SJSA1 (cell line): ENCODE data around the gene PAQR5. TPM values are rescaled to one million over a fixed set of nuclear protein-coding genes. Genes with fewer than 3 reads are reported as not detected.

Experiments
- DNase-seq, 2 experiments: peaks; one replicate each; pipeline ENCODE4 v3.0.0-alpha.2; 2015 to 2020; ENCODE audit warnings: low spot score in 2 of 2, low read depth in 1 of 2
- H3K27ac ChIP-seq: fragments of 250-450 bp; sonication (Bioruptor Pico); 2 replicates; pipeline ENCODE4 v1.5.1; 2020; ENCODE audit warnings: mild to moderate bottlenecking, moderate library complexity
- H3K27me3 ChIP-seq: fragments of 250-450 bp; sonication (Bioruptor Pico); replicated peaks from 2 replicates; pipeline ENCODE4 v1.5.1; 2020; ENCODE audit warnings: mild to moderate bottlenecking, moderate library complexity
- H3K36me3 ChIP-seq: fragments of 250-450 bp; sonication (Bioruptor Pico); 2 replicates; pipeline ENCODE4 v1.5.1; 2020; ENCODE audit warnings: mild to moderate bottlenecking
- H3K4me1 ChIP-seq: fragments of 250-450 bp; sonication (Bioruptor Pico); replicated peaks from 2 replicates; pipeline ENCODE4 v1.6.1; 2021; ENCODE audit warnings: mild to moderate bottlenecking
- H3K4me3 ChIP-seq: fragments of 250-450 bp; sonication (Bioruptor Pico); 2 replicates; pipeline ENCODE4 v1.5.1; 2020; ENCODE audit warnings: mild to moderate bottlenecking
- H3K9me3 ChIP-seq: fragments of 250-450 bp; sonication (Bioruptor Pico); replicated peaks from 2 replicates; pipeline ENCODE4 v1.5.1; 2020; ENCODE audit warnings: mild to moderate bottlenecking
- total RNA-seq: library from RNA; depleted of rRNA; stranded (reverse); fragments of >200 nt; shearing (Covaris generic); gene quantifications from 2 replicates; pipeline ENCODE4 v1.2.3, GENCODE V29; 2014

PAQR5 gene
- total RNA-seq, 1 experiment from 2014 or later = 10.5 TPM

DNA sequence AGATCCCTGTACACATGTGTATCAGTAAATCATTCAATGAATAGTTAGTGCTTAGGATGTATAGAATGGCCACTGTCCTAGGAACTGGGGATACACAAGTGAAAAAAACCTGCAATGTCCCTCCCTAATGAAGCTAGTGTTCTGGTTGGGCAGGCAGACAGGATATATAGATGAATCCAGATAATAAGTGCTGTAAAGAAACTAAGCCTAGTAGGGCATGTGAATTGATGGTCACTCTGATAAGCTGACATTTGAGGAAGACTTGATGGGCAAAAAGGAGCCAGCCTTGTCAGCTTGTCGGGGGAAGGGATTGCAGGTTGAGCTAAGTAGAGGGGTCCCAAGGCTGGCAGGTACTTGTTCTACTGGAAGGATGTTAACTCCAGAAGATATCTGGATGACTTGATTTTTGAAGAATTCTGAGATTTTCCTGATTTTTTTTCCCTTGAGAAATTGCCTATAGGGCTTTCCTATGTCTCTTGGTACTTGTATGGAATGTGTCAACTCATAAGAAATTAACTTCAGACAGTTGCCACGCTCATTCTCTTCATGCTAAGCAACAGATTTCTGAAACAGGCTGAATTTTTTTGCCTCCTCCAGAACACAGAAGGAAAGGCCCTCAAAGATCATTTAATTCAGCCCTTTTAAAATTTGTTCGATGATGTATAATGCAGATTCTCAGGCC is 109.1 kb downstream of the PAQR5 start:
- no peak for DNase-seq
- no peaks in the 10 kb centered on the region for H3K9me3 ChIP-seq
- H3K27me3 ChIP-seq = no peaks in the 10 kb centered on the region
- no peak overlapping the region for H3K27ac ChIP-seq
- H3K36me3 ChIP-seq = peaks cover 66% of the 10 kb centered on the region
- peaks cover 46% of the 10 kb centered on the region for H3K4me1 ChIP-seq
- H3K4me3 ChIP-seq = no peak overlapping the region

DNA sequence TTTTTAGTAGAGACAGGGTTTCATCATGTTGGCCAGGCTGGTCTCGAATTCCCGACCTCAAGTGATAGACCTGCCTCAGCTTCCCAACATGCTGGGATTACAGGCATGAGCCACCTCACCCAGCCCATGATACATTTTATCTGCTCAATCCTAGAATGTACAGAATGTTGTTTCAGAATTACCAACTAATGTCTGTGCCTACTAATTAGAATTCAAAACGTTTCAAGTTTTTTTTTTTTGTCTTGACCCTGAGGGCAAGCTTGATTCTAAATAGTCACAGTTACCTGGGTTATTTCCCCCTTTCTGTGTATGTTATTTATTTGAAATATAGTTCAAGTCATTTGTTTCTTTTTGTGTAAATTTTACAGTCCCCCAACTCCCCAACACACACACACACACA is 110.1 kb downstream of the PAQR5 start:
- Histone ChIP-seq H3K27me3 (no peaks in the 10 kb centered on the region), H3K9me3 (no peaks in the 10 kb centered on the region), H3K4me3 (no peak overlapping the region), H3K36me3 (peaks cover 69% of the 10 kb centered on the region), H3K4me1 (peaks cover 44% of the 10 kb centered on the region), H3K27ac (no peak overlapping the region)
- no peak for DNase-seq

DNA sequence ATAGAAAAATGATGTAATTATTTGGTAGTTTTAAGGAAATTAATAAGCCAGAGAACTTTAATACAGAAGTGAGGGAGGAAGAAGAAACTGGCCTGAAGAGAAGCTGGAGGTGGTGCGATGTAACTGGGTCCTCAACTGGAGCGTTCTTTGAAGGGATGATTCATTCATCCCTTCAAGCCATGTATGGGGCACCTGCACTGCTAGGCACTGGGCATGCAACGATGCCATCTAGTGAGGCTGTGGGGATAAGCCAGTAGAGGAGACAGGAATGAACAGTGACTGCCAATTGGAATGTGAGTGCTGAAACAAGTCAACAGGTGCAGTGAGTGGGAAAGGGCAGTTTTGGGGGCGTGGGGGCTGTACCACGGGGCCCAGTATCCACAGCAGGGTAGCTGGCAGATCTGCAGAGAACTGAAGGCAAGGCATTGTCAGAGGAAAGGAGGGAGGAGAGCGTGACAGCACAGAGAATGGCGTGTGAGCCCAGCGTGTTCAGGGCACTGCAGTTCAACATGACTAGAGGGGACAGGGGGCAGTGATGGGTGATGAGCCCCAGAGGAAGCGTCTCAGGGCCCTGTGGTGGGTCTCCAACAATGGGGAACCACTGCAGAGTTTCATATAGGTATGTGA is 111.6 kb downstream of the PAQR5 start:
- Histone ChIP-seq H3K27ac (no peak overlapping the region), H3K9me3 (no peaks in the 10 kb centered on the region), H3K27me3 (no peaks in the 10 kb centered on the region), H3K36me3 (peaks cover 66% of the 10 kb centered on the region), H3K4me3 (no peak overlapping the region), H3K4me1 (peaks cover 32% of the 10 kb centered on the region)
- no peak for DNase-seq

DNA sequence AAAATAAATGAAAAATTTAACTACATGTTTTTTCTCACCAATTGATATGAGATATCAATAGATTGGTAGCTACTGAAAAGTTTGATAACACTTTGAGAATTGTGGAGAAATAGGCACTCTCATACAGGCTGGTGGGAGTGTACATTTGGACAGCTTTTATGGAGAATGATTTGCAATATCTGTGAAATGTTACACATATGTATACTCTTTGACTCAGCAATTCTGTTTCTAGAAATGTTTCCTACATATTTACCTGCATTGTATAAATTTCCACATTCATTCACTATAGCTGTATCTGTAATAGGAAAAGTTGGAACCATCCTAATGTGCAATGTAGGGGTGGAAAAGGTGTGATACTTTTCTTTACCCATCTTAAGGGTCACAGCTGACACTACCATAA is 113.6 kb downstream of the PAQR5 start:
- H3K36me3 ChIP-seq = peaks cover 72% of the 10 kb centered on the region
- no peak for DNase-seq
- no peaks in the 10 kb centered on the region for H3K27me3 ChIP-seq
- H3K27ac ChIP-seq = no peak overlapping the region
- H3K9me3 ChIP-seq = no peaks in the 10 kb centered on the region
- H3K4me3 ChIP-seq = no peak overlapping the region
- peaks cover 51% of the 10 kb centered on the region for H3K4me1 ChIP-seq

DNA sequence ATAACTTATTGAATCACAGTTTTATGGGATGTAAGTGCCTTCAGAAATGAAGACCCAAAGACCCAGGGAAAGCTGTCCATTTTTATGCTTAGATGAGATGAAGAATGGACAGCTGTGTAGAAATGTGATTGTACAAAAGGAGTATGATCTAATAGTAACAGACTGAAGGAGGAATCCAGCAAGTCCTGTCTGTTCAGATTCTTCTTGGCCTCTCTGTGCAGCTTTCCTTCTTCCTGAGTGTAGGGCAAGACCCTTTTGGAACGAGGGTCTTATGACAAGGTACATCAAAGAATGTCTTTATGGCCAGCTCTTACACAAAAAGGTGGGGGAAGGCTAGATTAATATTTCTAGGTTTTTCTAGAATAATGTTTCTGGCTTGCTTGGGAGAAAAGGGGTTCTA is 114.0 kb downstream of the PAQR5 start:
- Histone ChIP-seq H3K27me3 (no peaks in the 10 kb centered on the region), H3K36me3 (peaks cover 72% of the 10 kb centered on the region), H3K4me1 (peaks cover 56% of the 10 kb centered on the region), H3K9me3 (no peaks in the 10 kb centered on the region), H3K27ac (no peak overlapping the region), H3K4me3 (no peak overlapping the region)
- DNase-seq = no peak

DNA sequence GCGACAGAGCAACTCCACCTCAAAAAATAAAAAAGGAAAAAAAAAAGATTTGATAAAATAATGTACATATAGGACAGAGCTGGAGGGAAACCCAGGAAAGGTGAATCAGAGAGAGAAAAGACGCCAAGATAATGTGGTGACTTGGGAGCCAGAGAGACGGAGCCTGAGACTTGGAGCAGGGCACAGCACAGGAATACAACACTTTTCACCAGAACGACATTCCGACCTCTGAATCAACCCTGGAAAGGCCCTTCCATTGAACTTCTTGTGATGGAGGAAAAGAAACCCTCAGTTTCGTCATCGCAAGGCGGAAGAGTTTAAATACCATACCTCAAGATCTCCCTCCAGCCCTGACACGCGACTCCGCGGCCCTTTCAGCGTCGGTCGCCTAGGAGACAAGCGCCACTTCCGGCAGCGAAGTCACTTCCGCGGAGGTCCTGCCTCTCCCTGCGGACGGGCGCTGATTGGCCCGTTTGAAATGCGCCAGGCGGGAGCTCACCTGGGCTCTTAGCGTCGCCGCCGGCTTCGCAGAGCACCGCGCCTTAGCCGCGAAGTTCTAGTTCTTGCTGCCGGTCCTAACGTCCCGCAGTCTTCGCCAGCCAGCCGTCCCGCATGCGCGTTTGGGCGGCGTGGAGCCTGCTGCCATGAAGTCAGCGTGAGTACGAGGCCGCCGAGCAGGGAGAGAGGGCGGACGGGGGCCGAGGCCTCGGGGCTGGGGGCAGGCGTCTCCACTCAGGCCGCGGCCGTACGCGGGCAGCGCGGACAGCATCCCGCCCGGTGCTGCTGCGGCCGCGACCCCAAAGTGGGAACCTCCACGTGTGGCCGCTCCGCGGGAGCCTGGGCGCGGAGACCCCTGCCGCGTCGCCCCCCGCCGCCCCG is 115.3 kb downstream of the PAQR5 start, which contains the start of gene KIF23:
Gene KIF23 (plus strand): TSS at position 528 of the 879 bp plus-strand sequence. CDS start 117 bp downstream, at position 645.
- peaks cover 84% of the 10 kb centered on the region for H3K36me3 ChIP-seq
- no peaks in the 10 kb centered on the region for H3K9me3 ChIP-seq
- DNase-seq = peak; percentile 93 to 96
- peaks cover 65% of the 10 kb centered on the region for H3K4me1 ChIP-seq
- peak within 1 kb of the TSS; percentile 82 for H3K4me3 ChIP-seq
- no peaks in the 10 kb centered on the region for H3K27me3 ChIP-seq
- H3K27ac ChIP-seq = peak within 1 kb of the TSS; percentile 98

DNA sequence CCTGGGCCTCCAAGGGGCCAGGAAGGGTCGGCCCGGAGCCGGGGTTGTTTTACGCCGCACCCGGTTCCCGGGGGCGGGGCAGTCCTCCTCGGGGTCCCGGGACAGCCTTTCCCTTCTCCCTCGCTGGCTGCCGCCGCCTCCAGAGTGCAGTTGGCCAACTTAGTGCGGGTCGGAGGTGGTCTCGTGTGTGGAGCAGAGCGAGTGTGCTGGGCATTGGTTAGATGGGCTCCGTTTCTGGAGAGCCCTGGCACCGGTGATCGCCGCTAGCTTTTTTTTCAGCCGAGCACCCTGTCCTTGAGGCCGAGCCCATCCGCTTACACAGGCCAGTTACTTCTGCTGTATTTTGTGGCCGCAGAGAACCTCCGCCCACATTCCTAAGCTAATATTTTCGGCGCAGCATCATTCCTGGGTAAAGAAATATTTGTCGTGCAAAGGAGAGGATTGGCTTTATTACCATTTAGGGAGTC is 116.0 kb downstream of the PAQR5 start:
- Histone ChIP-seq H3K4me1 (peaks cover 65% of the 10 kb centered on the region), H3K27ac (peak overlapping the region; percentile 98), H3K27me3 (no peaks in the 10 kb centered on the region), H3K4me3 (peak overlapping the region; percentile 82), H3K9me3 (no peaks in the 10 kb centered on the region), H3K36me3 (peaks cover 86% of the 10 kb centered on the region)
- DNase-seq = peak; percentile 91 to 92

DNA sequence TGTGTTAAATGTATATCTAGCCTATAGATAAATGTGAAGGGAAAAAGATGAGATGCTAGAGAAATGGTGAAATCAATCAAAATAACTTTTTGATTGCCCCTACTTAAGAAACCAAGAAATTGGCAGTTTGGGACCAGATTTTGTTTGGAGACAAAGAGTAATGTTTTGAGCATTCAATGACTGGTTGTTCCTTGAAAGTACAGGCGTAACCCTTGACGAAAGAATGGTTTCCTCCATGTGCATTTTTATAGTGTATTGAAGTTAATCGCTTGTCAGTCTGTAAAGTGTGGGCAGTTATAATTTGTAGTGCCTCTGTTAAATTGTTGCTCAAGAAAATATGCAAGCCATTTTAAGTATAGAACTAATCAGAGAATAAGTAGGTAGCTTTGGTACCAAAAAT is 116.7 kb downstream of the PAQR5 start:
- peaks cover 60% of the 10 kb centered on the region for H3K4me1 ChIP-seq
- no peaks in the 10 kb centered on the region for H3K27me3 ChIP-seq
- DNase-seq = peak in 1 of 2 experiments; percentile 42
- no peaks in the 10 kb centered on the region for H3K9me3 ChIP-seq
- peak overlapping the region; percentile 82 for H3K4me3 ChIP-seq
- peak overlapping the region; percentile 98 for H3K27ac ChIP-seq
- H3K36me3 ChIP-seq = peaks cover 86% of the 10 kb centered on the region

DNA sequence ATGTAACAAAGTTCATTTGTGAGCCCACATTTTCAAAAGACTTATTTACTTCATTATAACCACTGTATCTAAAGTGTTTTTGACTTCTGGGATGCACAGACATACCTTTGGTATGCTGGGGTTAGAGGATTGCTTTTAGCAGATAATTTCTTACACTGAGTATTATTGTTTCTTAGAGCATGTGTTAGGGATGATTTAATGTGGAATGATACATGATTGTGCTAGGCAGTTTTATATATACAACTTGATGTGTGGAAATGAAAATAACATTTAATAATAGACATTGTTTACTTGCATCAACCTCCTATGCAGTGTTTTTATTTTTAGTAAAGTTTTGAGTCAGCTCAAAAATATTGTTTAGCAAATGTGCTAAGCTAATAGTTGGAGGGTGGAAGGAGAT is 118.9 kb downstream of the PAQR5 start:
- peak in 1 of 2 experiments; percentile 54 for DNase-seq
- Histone ChIP-seq H3K27me3 (no peaks in the 10 kb centered on the region), H3K36me3 (peaks cover 90% of the 10 kb centered on the region), H3K4me1 (peaks cover 68% of the 10 kb centered on the region), H3K9me3 (no peaks in the 10 kb centered on the region), H3K4me3 (no peak overlapping the region), H3K27ac (peak overlapping the region; percentile 98)

DNA sequence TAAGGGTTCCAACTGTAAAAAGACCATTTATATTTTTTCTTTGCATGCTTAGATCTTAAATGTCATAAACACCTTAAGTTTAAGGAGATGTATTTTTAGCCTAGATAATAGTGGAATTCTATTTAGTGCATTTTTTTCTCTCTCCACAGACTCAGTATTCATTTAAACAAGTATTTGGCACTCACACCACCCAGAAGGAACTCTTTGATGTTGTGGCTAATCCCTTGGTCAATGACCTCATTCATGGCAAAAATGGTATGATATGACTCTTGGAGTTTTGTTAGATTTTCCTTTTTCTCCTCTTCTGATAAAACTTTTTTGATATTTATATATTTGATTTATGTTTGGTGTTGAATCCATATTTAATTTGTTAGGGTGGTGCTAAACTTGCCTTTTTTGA is 122.8 kb downstream of the PAQR5 start:
- Histone ChIP-seq H3K4me3 (no peak overlapping the region), H3K27me3 (no peaks in the 10 kb centered on the region), H3K36me3 (peaks cover 98% of the 10 kb centered on the region), H3K9me3 (no peaks in the 10 kb centered on the region), H3K4me1 (peaks cover 51% of the 10 kb centered on the region), H3K27ac (peak overlapping the region; percentile 64)
- DNase-seq = peak in 1 of 2 experiments; percentile 61

DNA sequence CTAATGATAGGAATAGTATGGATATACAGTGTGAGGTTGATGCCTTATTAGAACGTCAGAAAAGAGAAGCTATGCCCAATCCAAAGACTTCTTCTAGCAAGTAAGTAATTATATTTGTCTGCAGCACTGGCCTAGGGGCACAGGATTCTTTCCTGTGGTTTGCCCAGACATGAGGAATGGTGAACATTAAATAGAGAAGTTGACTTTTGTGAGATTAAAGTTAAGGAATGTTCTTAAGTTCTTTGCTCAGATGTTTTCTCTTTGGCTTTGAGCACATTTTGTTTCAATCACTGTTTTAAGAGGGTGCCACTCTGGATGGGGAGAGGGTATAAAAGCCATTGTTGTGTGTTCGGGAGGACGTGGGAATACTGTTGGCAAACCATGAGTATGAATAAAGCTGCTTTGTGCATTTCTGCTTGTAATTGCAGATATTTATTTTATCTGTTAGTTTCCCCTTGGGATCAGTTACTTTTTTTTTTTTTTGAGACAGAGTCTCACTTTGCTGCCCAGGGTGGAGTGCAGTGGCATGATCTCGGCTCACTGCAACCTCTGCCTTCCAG is 123.7 kb downstream of the PAQR5 start:
- DNase-seq = peak in 1 of 2 experiments; percentile 70
- Histone ChIP-seq H3K9me3 (no peaks in the 10 kb centered on the region), H3K4me1 (peaks cover 42% of the 10 kb centered on the region), H3K27ac (peak overlapping the region; percentile 64), H3K4me3 (no peak overlapping the region), H3K36me3 (peaks cover 99% of the 10 kb centered on the region), H3K27me3 (no peaks in the 10 kb centered on the region)

DNA sequence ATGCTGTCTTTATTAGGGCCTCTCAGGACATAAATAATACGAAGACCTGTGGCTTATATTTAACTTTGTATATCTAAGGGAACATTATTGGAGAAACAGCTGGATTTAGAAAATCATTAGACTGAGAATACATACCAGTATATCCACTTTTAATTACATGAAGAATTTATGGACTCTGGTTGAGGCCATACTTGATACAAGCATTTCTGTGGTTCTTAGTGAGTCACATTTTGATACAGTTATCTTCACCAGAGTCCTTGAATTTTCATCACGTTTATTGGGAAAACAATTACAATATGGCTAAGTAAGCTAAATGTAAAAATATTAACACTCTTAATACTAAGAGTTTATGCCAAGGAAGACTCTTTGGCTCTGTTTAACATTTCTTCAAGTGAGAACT is 125.3 kb downstream of the PAQR5 start:
- DNase-seq = no peak
- no peak overlapping the region for H3K27ac ChIP-seq
- H3K36me3 ChIP-seq = peaks cover 97% of the 10 kb centered on the region
- peaks cover 30% of the 10 kb centered on the region for H3K4me1 ChIP-seq
- H3K9me3 ChIP-seq = no peaks in the 10 kb centered on the region
- no peaks in the 10 kb centered on the region for H3K27me3 ChIP-seq
- no peak overlapping the region for H3K4me3 ChIP-seq

DNA sequence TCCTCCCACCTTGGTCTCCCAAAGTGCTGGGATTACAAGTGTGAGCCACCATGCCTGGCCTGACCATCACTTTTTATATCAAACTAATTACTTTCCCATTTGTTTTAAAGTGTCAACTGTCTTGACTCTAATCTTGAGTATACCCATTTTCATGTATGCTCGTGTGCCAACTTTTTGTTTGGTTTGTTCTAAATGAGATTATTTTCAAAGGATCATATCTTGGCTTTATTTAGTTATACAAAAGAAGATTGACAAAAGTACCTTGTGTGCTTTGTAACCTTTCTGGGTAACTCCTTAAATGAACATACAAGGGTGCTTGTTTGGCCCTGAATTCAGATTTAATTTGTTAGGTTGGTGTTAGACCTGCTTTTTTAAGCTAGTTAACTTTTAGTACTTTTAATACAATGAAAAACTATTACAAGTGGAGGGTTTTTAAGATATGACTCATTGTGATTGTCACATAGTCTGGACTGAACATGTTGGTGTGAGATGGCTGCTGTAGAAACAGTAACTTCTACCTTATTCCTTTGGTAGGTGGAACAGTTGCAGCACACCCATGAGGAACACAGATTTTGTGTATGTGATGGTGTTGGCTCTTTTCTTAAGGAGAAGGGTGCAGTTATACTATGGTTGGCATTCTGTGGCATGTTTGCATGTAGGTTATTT is 126.2 kb downstream of the PAQR5 start:
- Histone ChIP-seq H3K36me3 (peaks cover 97% of the 10 kb centered on the region), H3K4me1 (peaks cover 30% of the 10 kb centered on the region), H3K27me3 (no peaks in the 10 kb centered on the region), H3K9me3 (no peaks in the 10 kb centered on the region), H3K4me3 (no peak overlapping the region), H3K27ac (no peak overlapping the region)
- DNase-seq = no peak
